ENCODE measurements around the gene MAGI2.

The MAGI2 gene

GRCh38 chr7:79453558-79454360, at the start of gene MAGI2:
MAGI2 (minus strand) TSS chr7:79453667; CDS start chr7:79453320, 347 bp downstream.
- H3K27me3 ChIP-seq (replicated peaks; ENCODE audit: control insufficient read depth, insufficient read depth, low read length) = no peaks in the 10 kb centered on the region
- peak; percentile 91 for DNase-seq (ENCODE audit: low read depth)
- no peaks in the 10 kb centered on the region for H3K36me3 ChIP-seq (ENCODE audit: control insufficient read depth, insufficient read depth, low read length, severe bottlenecking)

GRCh38 chr7:79502151-79502550, 48.7 kb upstream of the MAGI2 start:
- H3K4me1 ChIP-seq (ENCODE audit: control insufficient read depth, insufficient read depth, low read length) = peaks cover 6% of the 10 kb centered on the region
- no peak for DNase-seq (ENCODE audit: low read depth)
- no peaks in the 10 kb centered on the region for H3K27me3 ChIP-seq (replicated peaks; ENCODE audit: control insufficient read depth, insufficient read depth, low read length)
- H3K4me3 ChIP-seq (ENCODE audit: low read length) = no peak overlapping the region
- H3K36me3 ChIP-seq (ENCODE audit: control insufficient read depth, insufficient read depth, low read length, severe bottlenecking) = no peaks in the 10 kb centered on the region
- H3K9me3 ChIP-seq (ENCODE audit: control insufficient read depth, low read length) = no peaks in the 10 kb centered on the region
- H3K9ac ChIP-seq (ENCODE audit: low read length) = no peak overlapping the region

More at GRCh38 chr7:79453558-79454360, at the start of gene MAGI2:
- Histone ChIP-seq H3K4me1 (ENCODE audit: control insufficient read depth, insufficient read depth, low read length) (peaks cover 46% of the 10 kb centered on the region), H3K9me3 (ENCODE audit: control insufficient read depth, low read length) (no peaks in the 10 kb centered on the region), H3K4me3 (ENCODE audit: low read length) (peak within 1 kb of the TSS; percentile 95), H3K9ac (ENCODE audit: low read length) (peak within 1 kb of the TSS; percentile 97)

- Histone ChIP-seq H3K9ac (ENCODE audit: low read length) (no peak overlapping the region), H3K9me3 (ENCODE audit: control insufficient read depth, low read length) (no peaks in the 10 kb centered on the region), H3K36me3 (ENCODE audit: control insufficient read depth, insufficient read depth, low read length, severe bottlenecking) (no peaks in the 10 kb centered on the region), H3K4me1 (ENCODE audit: control insufficient read depth, insufficient read depth, low read length) (peaks cover 1% of the 10 kb centered on the region), H3K4me3 (ENCODE audit: low read length) (no peak overlapping the region), H3K27me3 (replicated peaks; ENCODE audit: control insufficient read depth, insufficient read depth, low read length) (no peaks in the 10 kb centered on the region)
- DNase-seq (ENCODE audit: low read depth) = no peak
These were observed 47.3 kb upstream of the MAGI2 start for GRCh38 chr7:79500759-79501158.

- H3K9ac ChIP-seq (ENCODE audit: low read length) = no peak overlapping the region
- no peak for DNase-seq (ENCODE audit: low read depth)
- H3K27me3 ChIP-seq (replicated peaks; ENCODE audit: control insufficient read depth, insufficient read depth, low read length) = no peaks in the 10 kb centered on the region
- H3K36me3 ChIP-seq (ENCODE audit: control insufficient read depth, insufficient read depth, low read length, severe bottlenecking) = no peaks in the 10 kb centered on the region
- H3K4me1 ChIP-seq (ENCODE audit: control insufficient read depth, insufficient read depth, low read length) = peaks cover 4% of the 10 kb centered on the region
- H3K9me3 ChIP-seq (ENCODE audit: control insufficient read depth, low read length) = no peaks in the 10 kb centered on the region
- no peak overlapping the region for H3K4me3 ChIP-seq (ENCODE audit: low read length)
These were observed 44.3 kb upstream of the MAGI2 start for GRCh38 chr7:79497728-79498127.

- Histone ChIP-seq H3K36me3 (ENCODE audit: control insufficient read depth, insufficient read depth, low read length, severe bottlenecking) (no peaks in the 10 kb centered on the region), H3K4me1 (ENCODE audit: control insufficient read depth, insufficient read depth, low read length) (peaks cover 4% of the 10 kb centered on the region), H3K9ac (ENCODE audit: low read length) (no peak overlapping the region), H3K4me3 (ENCODE audit: low read length) (no peak overlapping the region), H3K27me3 (replicated peaks; ENCODE audit: control insufficient read depth, insufficient read depth, low read length) (no peaks in the 10 kb centered on the region), H3K9me3 (ENCODE audit: control insufficient read depth, low read length) (no peaks in the 10 kb centered on the region)
- peak; percentile 57 for DNase-seq (ENCODE audit: low read depth)
These were observed 42.2 kb upstream of the MAGI2 start for GRCh38 chr7:79495544-79496272.

- H3K36me3 ChIP-seq (ENCODE audit: control insufficient read depth, insufficient read depth, low read length, severe bottlenecking) = no peaks in the 10 kb centered on the region
- H3K4me3 ChIP-seq (ENCODE audit: low read length) = no peak overlapping the region
- H3K9ac ChIP-seq (ENCODE audit: low read length) = no peak overlapping the region
- DNase-seq (ENCODE audit: low read depth) = no peak
- H3K4me1 ChIP-seq (ENCODE audit: control insufficient read depth, insufficient read depth, low read length) = peaks cover 4% of the 10 kb centered on the region
- no peaks in the 10 kb centered on the region for H3K9me3 ChIP-seq (ENCODE audit: control insufficient read depth, low read length)
- H3K27me3 ChIP-seq (replicated peaks; ENCODE audit: control insufficient read depth, insufficient read depth, low read length) = no peaks in the 10 kb centered on the region
These were observed 40.6 kb upstream of the MAGI2 start for GRCh38 chr7:79494046-79494445.

- no peaks in the 10 kb centered on the region for H3K9me3 ChIP-seq (ENCODE audit: control insufficient read depth, low read length)
- H3K36me3 ChIP-seq (ENCODE audit: control insufficient read depth, insufficient read depth, low read length, severe bottlenecking) = no peaks in the 10 kb centered on the region
- DNase-seq (ENCODE audit: low read depth) = no peak
- no peaks in the 10 kb centered on the region for H3K4me1 ChIP-seq (ENCODE audit: control insufficient read depth, insufficient read depth, low read length)
- H3K4me3 ChIP-seq (ENCODE audit: low read length) = no peak overlapping the region
- H3K27me3 ChIP-seq (replicated peaks; ENCODE audit: control insufficient read depth, insufficient read depth, low read length) = no peaks in the 10 kb centered on the region
- no peak overlapping the region for H3K9ac ChIP-seq (ENCODE audit: low read length)
These were observed 35.9 kb upstream of the MAGI2 start for GRCh38 chr7:79489371-79489770.

- Histone ChIP-seq H3K9me3 (ENCODE audit: control insufficient read depth, low read length) (no peaks in the 10 kb centered on the region), H3K4me1 (ENCODE audit: control insufficient read depth, insufficient read depth, low read length) (no peaks in the 10 kb centered on the region), H3K9ac (ENCODE audit: low read length) (no peak overlapping the region)
These were observed 24.9 kb upstream of the MAGI2 start for GRCh38 chr7:79478386-79478785.

GRCh38 chr7:79475455-79475854, 22.0 kb upstream of the MAGI2 start:
- DNase-seq (ENCODE audit: low read depth) = no peak
- Histone ChIP-seq H3K27me3 (replicated peaks; ENCODE audit: control insufficient read depth, insufficient read depth, low read length) (no peaks in the 10 kb centered on the region), H3K4me3 (ENCODE audit: low read length) (no peak overlapping the region), H3K9me3 (ENCODE audit: control insufficient read depth, low read length) (no peaks in the 10 kb centered on the region), H3K9ac (ENCODE audit: low read length) (no peak overlapping the region), H3K36me3 (ENCODE audit: control insufficient read depth, insufficient read depth, low read length, severe bottlenecking) (peaks cover 8% of the 10 kb centered on the region), H3K4me1 (ENCODE audit: control insufficient read depth, insufficient read depth, low read length) (peaks cover 5% of the 10 kb centered on the region)

More at GRCh38 chr7:79478386-79478785, 24.9 kb upstream of the MAGI2 start:
- DNase-seq (ENCODE audit: low read depth) = no peak
- no peaks in the 10 kb centered on the region for H3K27me3 ChIP-seq (replicated peaks; ENCODE audit: control insufficient read depth, insufficient read depth, low read length)
- no peak overlapping the region for H3K4me3 ChIP-seq (ENCODE audit: low read length)
- H3K36me3 ChIP-seq (ENCODE audit: control insufficient read depth, insufficient read depth, low read length, severe bottlenecking) = no peaks in the 10 kb centered on the region

- Histone ChIP-seq H3K4me1 (ENCODE audit: control insufficient read depth, insufficient read depth, low read length) (peaks cover 5% of the 10 kb centered on the region), H3K36me3 (ENCODE audit: control insufficient read depth, insufficient read depth, low read length, severe bottlenecking) (peaks cover 17% of the 10 kb centered on the region), H3K27me3 (replicated peaks; ENCODE audit: control insufficient read depth, insufficient read depth, low read length) (no peaks in the 10 kb centered on the region), H3K9me3 (ENCODE audit: control insufficient read depth, low read length) (no peaks in the 10 kb centered on the region), H3K9ac (ENCODE audit: low read length) (no peak overlapping the region), H3K4me3 (ENCODE audit: low read length) (no peak overlapping the region)
- no peak for DNase-seq (ENCODE audit: low read depth)
These were observed 18.2 kb upstream of the MAGI2 start for GRCh38 chr7:79471699-79472098.

GRCh38 chr7:79471283-79471682, 17.8 kb upstream of the MAGI2 start:
- no peaks in the 10 kb centered on the region for H3K9me3 ChIP-seq (ENCODE audit: control insufficient read depth, low read length)

More at GRCh38 chr7:79471283-79471682, 17.8 kb upstream of the MAGI2 start:
- H3K4me1 ChIP-seq (ENCODE audit: control insufficient read depth, insufficient read depth, low read length) = peaks cover 5% of the 10 kb centered on the region
- no peak overlapping the region for H3K9ac ChIP-seq (ENCODE audit: low read length)
- H3K36me3 ChIP-seq (ENCODE audit: control insufficient read depth, insufficient read depth, low read length, severe bottlenecking) = peaks cover 17% of the 10 kb centered on the region
- no peak for DNase-seq (ENCODE audit: low read depth)
- no peaks in the 10 kb centered on the region for H3K27me3 ChIP-seq (replicated peaks; ENCODE audit: control insufficient read depth, insufficient read depth, low read length)
- H3K4me3 ChIP-seq (ENCODE audit: low read length) = no peak overlapping the region

Measured in adipocyte (in vitro differentiated cells).